Tibial nerve (tissue), 4 donors: Measurements from ENCODE around the gene PSAPL1. TPM values are rescaled to one million over a fixed set of nuclear protein-coding genes. Genes with fewer than 3 reads are reported as not detected.

Source experiments
- DNase-seq, 2 donors: peaks; one replicate each; pipeline ENCODE4 v3.0.0-alpha.2; 2019; ENCODE audit warnings: low spot score in 2 of 2
- H3K27ac ChIP-seq, 4 donors: fragments of 200-600 bp; sonication (generic) in 3 of 4; one replicate each; pipeline ENCODE4 v1.5.1; 2017 to 2019; ENCODE audit warnings: mild to moderate bottlenecking in 1 of 4
- H3K27me3 ChIP-seq, 2 donors: fragments of 200-600 bp; sonication (generic) in 1 of 2; one replicate each; pipeline versions ENCODE4 v1.5.1 to v1.6.0; 2017 to 2019
- H3K36me3 ChIP-seq, 3 donors: fragments of 200-600 bp; sonication (generic); one replicate each; pipeline ENCODE4 v1.5.1; 2018 to 2019
- H3K4me1 ChIP-seq, 4 donors: fragments of 200-600 bp; sonication (generic) in 3 of 4; one replicate each; pipeline ENCODE4 v1.5.1; 2017 to 2019
- H3K4me3 ChIP-seq, 4 donors: fragments of 200-600 bp; sonication (generic) in 3 of 4; one replicate each; pipeline ENCODE4 v1.5.1; 2017 to 2019; ENCODE audit warnings: mild to moderate bottlenecking in 1 of 4, moderate library complexity in 1 of 4
- H3K9me3 ChIP-seq, 4 donors: fragments of 200-600 bp; sonication (generic) in 3 of 4; one replicate each; pipeline ENCODE4 v1.5.1; 2017 to 2019
- EP300 ChIP-seq, 2 donors: sonication (generic); formaldehyde crosslinking; IDR thresholded peaks; one replicate each; pipeline ENCODE4 v1.6.1; 2017; ENCODE audit warnings: antibody characterized with exemption in 2 of 2, mild to moderate bottlenecking in 1 of 2
- POLR2A ChIP-seq, 2 donors: fragments of 450-650 bp; IDR thresholded peaks; one replicate each; pipeline ENCODE4 v1.6.1; 2017; ENCODE audit warnings: antibody characterized with exemption in 2 of 2, mild to moderate bottlenecking in 2 of 2, moderate library complexity in 2 of 2
- WGBS, 2 donors: methylation state at CpG; one replicate each; pipeline ENCODE4 v1.1.5; 2018; 5-methylcytosine and 5-hydroxymethylcytosine counted together
- total RNA-seq, 4 donors: library from RNA; depleted of rRNA; stranded (reverse); fragments of >200 nt; gene quantifications; one replicate each; pipeline ENCODE4 v1.1.0, GENCODE V29; 2016
- TF ChIP-seq, protein P1 (sequence below), 5 experiments: fragments of 200-600 bp in 3 of 5; fragments of 450-650 bp in 2 of 5; sonication (generic) in 3 of 5; IDR thresholded peaks; one replicate each; pipeline ENCODE4 v1.5.1; 2016 to 2019; ENCODE audit warnings: antibody characterized with exemption in 5 of 5, mild to moderate bottlenecking in 3 of 5, moderate library complexity in 2 of 5

The PSAPL1 gene
- total RNA-seq, 4 donors from 2014 or later, result under 0.01 to 0.22 TPM; not detected in 2

DNA sequence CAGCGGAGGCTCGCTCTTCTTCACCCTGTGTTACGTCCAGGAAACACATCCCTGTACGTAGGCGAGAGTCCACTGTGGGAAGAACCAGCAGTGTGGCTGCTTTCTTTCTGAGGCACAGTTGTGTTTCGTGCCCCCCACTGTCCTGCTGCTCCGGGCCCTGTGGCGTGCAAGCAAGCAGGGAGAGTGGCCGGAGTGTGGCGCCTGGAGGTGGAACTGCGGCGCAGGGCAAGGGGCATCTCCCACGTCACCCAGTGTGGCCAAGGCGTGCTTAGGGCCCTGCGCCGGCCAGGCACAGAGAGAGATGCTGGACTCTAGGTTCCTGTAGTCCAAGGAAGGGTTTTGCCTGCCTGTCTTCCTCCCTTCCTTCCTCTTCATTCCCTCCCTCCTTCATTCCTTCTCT, 13.3 kb upstream of the PSAPL1 start:
- Histone ChIP-seq H3K4me1 (peaks cover 0 to 16% (median 0%) of the 10 kb centered on the region in 4 donors), H3K27me3 (no peaks in the 10 kb centered on the region), H3K4me3 (no peak overlapping the region), H3K36me3 (no peaks in the 10 kb centered on the region), H3K27ac (no peak overlapping the region), H3K9me3 (no peaks in the 10 kb centered on the region)
- DNase-seq, result no peak
- TF ChIP-seq EP300 (IDR thresholded peaks at IDR 0.05) (no peak), POLR2A (IDR thresholded peaks at IDR 0.05) (no peak)
- TF ChIP-seq, protein P1, sequence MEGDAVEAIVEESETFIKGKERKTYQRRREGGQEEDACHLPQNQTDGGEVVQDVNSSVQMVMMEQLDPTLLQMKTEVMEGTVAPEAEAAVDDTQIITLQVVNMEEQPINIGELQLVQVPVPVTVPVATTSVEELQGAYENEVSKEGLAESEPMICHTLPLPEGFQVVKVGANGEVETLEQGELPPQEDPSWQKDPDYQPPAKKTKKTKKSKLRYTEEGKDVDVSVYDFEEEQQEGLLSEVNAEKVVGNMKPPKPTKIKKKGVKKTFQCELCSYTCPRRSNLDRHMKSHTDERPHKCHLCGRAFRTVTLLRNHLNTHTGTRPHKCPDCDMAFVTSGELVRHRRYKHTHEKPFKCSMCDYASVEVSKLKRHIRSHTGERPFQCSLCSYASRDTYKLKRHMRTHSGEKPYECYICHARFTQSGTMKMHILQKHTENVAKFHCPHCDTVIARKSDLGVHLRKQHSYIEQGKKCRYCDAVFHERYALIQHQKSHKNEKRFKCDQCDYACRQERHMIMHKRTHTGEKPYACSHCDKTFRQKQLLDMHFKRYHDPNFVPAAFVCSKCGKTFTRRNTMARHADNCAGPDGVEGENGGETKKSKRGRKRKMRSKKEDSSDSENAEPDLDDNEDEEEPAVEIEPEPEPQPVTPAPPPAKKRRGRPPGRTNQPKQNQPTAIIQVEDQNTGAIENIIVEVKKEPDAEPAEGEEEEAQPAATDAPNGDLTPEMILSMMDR (IDR thresholded peaks at IDR 0.05), result no peak
- 64 to 67% methylated on average over 15 to 16 of the region's 16 CpGs for WGBS, 2 donors

DNA sequence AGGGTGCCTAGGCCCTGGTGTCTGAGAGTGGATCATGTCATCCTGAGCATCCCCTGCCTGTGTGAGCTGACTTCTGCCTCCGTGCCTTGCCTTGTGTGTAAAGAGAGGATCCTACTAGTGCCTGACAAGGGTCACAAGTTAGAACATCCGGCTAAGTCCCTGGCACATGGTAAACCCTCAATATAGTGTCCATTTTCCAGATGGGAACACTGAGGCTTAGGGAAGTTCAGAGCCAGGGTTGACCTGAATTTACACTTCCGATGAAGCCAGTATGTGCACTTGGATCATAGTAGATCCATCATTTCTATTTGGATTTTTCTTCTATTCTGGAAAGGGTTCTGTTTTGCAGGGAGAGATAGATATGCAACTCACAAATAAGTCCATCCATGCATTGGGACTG, 12.5 kb upstream of the PSAPL1 start:
- Histone ChIP-seq H3K36me3 (no peaks in the 10 kb centered on the region), H3K27ac (no peak overlapping the region), H3K27me3 (no peaks in the 10 kb centered on the region), H3K4me3 (no peak overlapping the region), H3K4me1 (peaks cover 0 to 16% (median 0%) of the 10 kb centered on the region in 4 donors), H3K9me3 (no peaks in the 10 kb centered on the region)
- TF ChIP-seq, protein P1 (IDR thresholded peaks at IDR 0.05), result no peak
- TF ChIP-seq POLR2A (IDR thresholded peaks at IDR 0.05) (no peak), EP300 (IDR thresholded peaks at IDR 0.05) (no peak)
- 84 to 93% methylated on average over 3 of the region's 3 CpGs for WGBS, 2 donors
- DNase-seq, result no peak

DNA sequence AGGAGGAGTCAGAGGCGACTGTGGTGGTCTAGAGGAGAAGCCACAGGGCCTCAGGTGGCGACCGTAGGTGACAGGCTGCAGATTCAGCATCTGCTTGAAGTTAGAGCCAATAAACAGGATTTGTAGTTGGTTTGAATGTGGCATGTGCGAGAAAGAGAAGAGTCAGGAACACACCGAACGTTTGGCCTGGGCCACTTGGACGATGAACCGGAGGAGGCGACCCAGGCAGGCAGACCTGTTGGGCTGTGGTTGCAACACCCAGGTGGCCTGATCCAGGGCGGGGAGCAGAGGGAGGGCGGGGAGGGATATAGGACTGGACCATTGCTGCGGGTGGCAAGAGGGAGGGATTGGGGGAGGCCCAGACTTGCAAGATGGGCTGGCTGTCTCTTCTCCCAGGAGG, 10.0 kb upstream of the PSAPL1 start:
- WGBS, 2 donors, result 82 to 84% methylated on average over 12 of the region's 12 CpGs
- H3K9me3 ChIP-seq, result no peaks in the 10 kb centered on the region
- no peaks in the 10 kb centered on the region for H3K36me3 ChIP-seq
- H3K4me1 ChIP-seq, result peaks cover 0 to 20% (median 0%) of the 10 kb centered on the region in 4 donors
- H3K4me3 ChIP-seq, result no peak overlapping the region
- H3K27me3 ChIP-seq, result no peaks in the 10 kb centered on the region
- H3K27ac ChIP-seq, result no peak overlapping the region
- TF ChIP-seq, protein P1 (IDR thresholded peaks at IDR 0.05), result no peak
- TF ChIP-seq POLR2A (IDR thresholded peaks at IDR 0.05) (no peak), EP300 (IDR thresholded peaks at IDR 0.05) (no peak)
- no peak for DNase-seq

DNA sequence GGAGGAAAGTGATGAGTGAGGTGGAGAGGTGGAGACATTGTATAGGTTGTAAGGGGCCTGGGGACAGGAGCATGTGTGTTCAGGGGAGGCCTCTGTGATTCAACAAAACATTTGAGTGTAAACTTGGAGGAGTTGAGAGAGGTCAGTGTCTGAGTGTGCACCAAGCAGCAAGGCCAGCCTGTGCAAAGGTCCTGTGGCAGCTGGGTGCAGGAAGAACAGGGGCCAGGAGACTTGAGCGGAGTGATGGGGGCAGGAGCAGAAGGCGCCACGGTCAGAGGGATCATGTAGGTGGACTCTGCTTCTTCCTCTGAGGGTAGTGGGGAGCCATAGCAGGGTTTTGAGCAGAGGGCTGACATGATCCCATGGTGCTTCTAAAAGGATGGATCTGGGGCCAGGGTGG, 9.6 kb upstream of the PSAPL1 start:
- Histone ChIP-seq H3K4me3 (no peak overlapping the region), H3K27me3 (no peaks in the 10 kb centered on the region), H3K36me3 (no peaks in the 10 kb centered on the region), H3K9me3 (no peaks in the 10 kb centered on the region), H3K27ac (no peak overlapping the region), H3K4me1 (peaks cover 0 to 17% (median 0%) of the 10 kb centered on the region in 4 donors)
- WGBS, 2 donors, result 84 to 89% methylated on average over 3 of the region's 3 CpGs
- no peak for DNase-seq
- no peak for TF ChIP-seq EP300 (IDR thresholded peaks at IDR 0.05)
- TF ChIP-seq POLR2A (IDR thresholded peaks at IDR 0.05), result no peak
- TF ChIP-seq, protein P1 (IDR thresholded peaks at IDR 0.05), result no peak

DNA sequence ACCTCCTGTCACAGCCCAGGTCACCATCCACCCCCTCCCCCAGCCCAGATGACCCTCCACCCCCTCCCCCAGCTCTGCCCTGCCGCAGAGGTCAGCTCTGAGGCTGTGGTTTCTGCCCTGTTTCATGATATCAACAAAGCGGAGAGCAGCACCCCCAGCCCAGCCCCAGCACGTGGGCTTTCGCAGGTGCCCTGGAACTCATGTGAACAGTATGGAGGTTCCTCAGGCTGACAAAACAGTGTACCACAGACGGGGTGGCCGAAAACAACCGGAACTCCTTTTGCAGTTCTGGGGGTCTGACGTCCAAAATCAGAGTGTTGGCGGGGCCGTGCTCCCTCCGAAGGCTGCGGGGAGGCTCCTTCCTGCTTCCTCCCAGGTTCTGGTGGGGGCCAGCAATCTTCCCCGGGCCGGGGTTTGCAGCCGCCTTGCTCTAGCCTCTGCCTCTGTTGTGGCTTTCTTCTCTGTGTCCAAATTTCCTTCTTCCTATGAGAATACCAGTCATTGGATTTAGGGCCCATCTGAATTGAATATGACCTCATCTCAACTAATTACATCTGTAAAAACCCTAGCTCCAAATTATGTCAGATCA, 7.9 kb upstream of the PSAPL1 start:
- no peaks in the 10 kb centered on the region for H3K9me3 ChIP-seq
- H3K4me1 ChIP-seq, result peaks cover 0 to 16% (median 0%) of the 10 kb centered on the region in 4 donors
- no peak for DNase-seq
- no peak overlapping the region for H3K4me3 ChIP-seq
- no peak for TF ChIP-seq POLR2A (IDR thresholded peaks at IDR 0.05)
- TF ChIP-seq, protein P1 (IDR thresholded peaks at IDR 0.05), result no peak
- TF ChIP-seq EP300 (IDR thresholded peaks at IDR 0.05), result no peak
- no peaks in the 10 kb centered on the region for H3K27me3 ChIP-seq
- H3K36me3 ChIP-seq, result no peaks in the 10 kb centered on the region
- 59 to 64% methylated on average over 14 of the region's 15 CpGs for WGBS, 2 donors
- no peak overlapping the region for H3K27ac ChIP-seq
